ENCODE measurements around the gene ENO1.

- TF ChIP-seq EZH2 (IDR thresholded peaks at IDR 0.05; ENCODE audit: borderline replicate concordance, low read length) = no peak
- TF ChIP-seq CTCF (IDR thresholded peaks at IDR 0.05; ENCODE audit: low read length) = no peak
Observed at GRCh38 chr1:8925960-8926359, 47.5 kb upstream of the ENO1 start.

Measured in OCI-LY1 (cell line).